Small intestine (tissue), 7 donors: ENCODE results near the gene KDM5C. TPM values are rescaled to one million over a fixed set of nuclear protein-coding genes. Genes with fewer than 3 reads are reported as not detected.
A peak's percentile ranks its signal among the peaks of the same experiment; 100 is the strongest.

Source experiments
- DNase-seq, 2 donors: peaks; one replicate each; pipeline versions ENCODE4 v3.0.0 to v3.0.0-alpha.2; 2013
- FAIRE-seq: peaks from 2 replicates; lab custom pipeline; 2012; peaks lifted over from hg19 to GRCh38; lab: Jason Lieb, UNC
- H3K27ac ChIP-seq, 3 donors: one replicate each; pipeline ENCODE4 v1.5.1; 2013; ENCODE audit warnings: low read length in 2 of 3, mild to moderate bottlenecking in 2 of 3, control low read depth in 1 of 3, inconsistent platforms in 1 of 3, low read depth in 1 of 3, moderate library complexity in 1 of 3
- H3K27me3 ChIP-seq, 3 donors: one replicate each; pipeline ENCODE4 v1.6.1; 2013; ENCODE audit warnings: low read length in 3 of 3, inconsistent platforms in 1 of 3; ENCODE audit not compliant: control insufficient read depth in 3 of 3, insufficient read depth in 3 of 3
- H3K36me3 ChIP-seq, 3 donors: one replicate each; pipeline ENCODE4 v1.6.1; 2013; ENCODE audit warnings: low read length in 3 of 3, inconsistent platforms in 1 of 3, low read depth in 1 of 3, mild to moderate bottlenecking in 1 of 3, moderate library complexity in 1 of 3; ENCODE audit not compliant: control insufficient read depth in 3 of 3, insufficient read depth in 2 of 3
- H3K4me1 ChIP-seq, 3 donors: one replicate each; pipeline ENCODE4 v1.6.1; 2013; ENCODE audit warnings: low read length in 2 of 3, inconsistent platforms in 1 of 3, low read depth in 1 of 3, mild to moderate bottlenecking in 1 of 3, moderate library complexity in 1 of 3; ENCODE audit not compliant: control insufficient read depth in 3 of 3, insufficient read depth in 2 of 3
- H3K4me3 ChIP-seq, 3 donors: one replicate each; pipeline ENCODE4 v1.5.1; 2013; ENCODE audit warnings: low read length in 3 of 3, control low read depth in 1 of 3, inconsistent platforms in 1 of 3, low read depth in 1 of 3, mild to moderate bottlenecking in 1 of 3, moderate library complexity in 1 of 3
- H3K9me3 ChIP-seq, 2 donors: one replicate each; pipeline ENCODE4 v1.6.1; 2013; ENCODE audit warnings: low read depth in 1 of 2, low read length in 1 of 2; ENCODE audit not compliant: control insufficient read depth in 2 of 2, insufficient read depth in 1 of 2
- WGBS, 3 donors: extraction: QIAGEN DNeasy Blood & Tissue Kit; methylation state at CpG; one replicate each; pipeline ENCODE4 v1.1.7; 2013; 5-methylcytosine and 5-hydroxymethylcytosine counted together
- polyA plus RNA-seq, 4 donors: library from polyadenylated mRNA; stranded (reverse) in 3 of 4; unstranded in 1 of 4; fragments of 200-250 nt in 3 of 4; fragments of 120-200 nt in 1 of 4; gene quantifications; one replicate each; pipeline versions ENCODE4 v1.2.1 to v1.2.3, GENCODE V29; 2013
- donor health status: healthy with polysubstance abuse.
- donor health status: control.
- donor health status: control.
- donor health status: Bipolar disorder and iron deficiency.
- donor health status: healthy.

The KDM5C gene
- polyA plus RNA-seq, 4 donors = 22.6 to 50.9 (median 26.4) TPM

- 83 to 90% (median 86%) methylated on average over 7 of the region's 7 CpGs for WGBS, 3 donors
- Histone ChIP-seq H3K4me3 (no peak overlapping the region), H3K4me1 (peaks cover 0 to 5% (median 0%) of the 10 kb centered on the region in 3 donors), H3K27ac (peak overlapping the region in 1 of 3 donors; percentile 4), H3K9me3 (no peaks in the 10 kb centered on the region), H3K36me3 (no peaks in the 10 kb centered on the region), H3K27me3 (no peaks in the 10 kb centered on the region)
- no peak for DNase-seq
- no peak for FAIRE-seq
These were observed 2.3 kb upstream of the KDM5C start for GRCh38 chrX:53227224-53227765.

GRCh38 chrX:53223955-53224859 is 800 bp downstream of the KDM5C start:
- no peaks in the 10 kb centered on the region for H3K9me3 ChIP-seq
- FAIRE-seq = no peak
- peak overlapping the region; percentile 85 to 97 (median 96) for H3K4me3 ChIP-seq
- peak overlapping the region; percentile 69 to 94 (median 78) for H3K27ac ChIP-seq
- peak; percentile 8 to 38 for DNase-seq
- H3K27me3 ChIP-seq = no peaks in the 10 kb centered on the region
- 0 to 2% (median 1%) methylated on average over 39 to 40 of the region's 40 CpGs for WGBS, 3 donors
- peaks cover 0 to 5% (median 2%) of the 10 kb centered on the region in 3 donors for H3K4me1 ChIP-seq
- H3K36me3 ChIP-seq = peaks cover 2 to 9% (median 3%) of the 10 kb centered on the region in 3 donors

- 42 to 61% (median 42%) methylated on average over 2 of the region's 2 CpGs for WGBS, 3 donors
- Histone ChIP-seq H3K36me3 (peaks cover 5 to 15% (median 6%) of the 10 kb centered on the region in 3 donors), H3K27me3 (no peaks in the 10 kb centered on the region), H3K9me3 (no peaks in the 10 kb centered on the region), H3K4me1 (peaks cover 0 to 5% (median 2%) of the 10 kb centered on the region in 3 donors), H3K27ac (no peak overlapping the region), H3K4me3 (peak overlapping the region in 2 of 3 donors; percentile 85 to 96)
- no peak for FAIRE-seq
- no peak for DNase-seq
These were observed 1.8 kb downstream of the KDM5C start for GRCh38 chrX:53223068-53223693.

GRCh38 chrX:53211391-53211978 is 13.5 kb downstream of the KDM5C start:
- Histone ChIP-seq H3K4me1 (no peaks in the 10 kb centered on the region), H3K27me3 (no peaks in the 10 kb centered on the region), H3K9me3 (no peaks in the 10 kb centered on the region), H3K4me3 (no peak overlapping the region), H3K27ac (no peak overlapping the region), H3K36me3 (peaks cover 7 to 50% (median 40%) of the 10 kb centered on the region in 3 donors)
- no peak for DNase-seq
- no peak for FAIRE-seq
- 92 to 97% (median 92%) methylated on average over 9 of the region's 9 CpGs for WGBS, 3 donors

GRCh38 chrX:53196678-53197077 is 28.3 kb downstream of the KDM5C start:
- H3K27me3 ChIP-seq = no peaks in the 10 kb centered on the region
- FAIRE-seq (no peak), DNase-seq (no peak)

GRCh38 chrX:53195401-53195800 is 29.6 kb downstream of the KDM5C start:
- DNase-seq = no peak
- H3K9me3 ChIP-seq = no peaks in the 10 kb centered on the region
- H3K4me1 ChIP-seq = no peaks in the 10 kb centered on the region
- peaks cover 19 to 67% (median 52%) of the 10 kb centered on the region in 3 donors for H3K36me3 ChIP-seq
- no peaks in the 10 kb centered on the region for H3K27me3 ChIP-seq
- WGBS, 3 donors = 88 to 100% (median 88%) methylated on average over 2 of the region's 2 CpGs
- no peak overlapping the region for H3K27ac ChIP-seq
- FAIRE-seq = no peak
- no peak overlapping the region for H3K4me3 ChIP-seq

More at GRCh38 chrX:53196678-53197077, 28.3 kb downstream of the KDM5C start:
- H3K4me1 ChIP-seq = no peaks in the 10 kb centered on the region
- 95 to 100% (median 99%) methylated on average over 10 to 12 of the region's 12 CpGs for WGBS, 3 donors
- no peaks in the 10 kb centered on the region for H3K9me3 ChIP-seq
- no peak overlapping the region for H3K4me3 ChIP-seq
- peaks cover 19 to 72% (median 60%) of the 10 kb centered on the region in 3 donors for H3K36me3 ChIP-seq
- H3K27ac ChIP-seq = no peak overlapping the region

GRCh38 chrX:53194308-53194707 is 30.7 kb downstream of the KDM5C start:
- H3K4me3 ChIP-seq = no peak overlapping the region
- FAIRE-seq (no peak), DNase-seq (no peak)
- H3K27me3 ChIP-seq = no peaks in the 10 kb centered on the region
- H3K27ac ChIP-seq = no peak overlapping the region
- peaks cover 19 to 63% (median 48%) of the 10 kb centered on the region in 3 donors for H3K36me3 ChIP-seq
- 96 to 98% (median 96%) methylated on average over 10 to 16 of the region's 16 CpGs for WGBS, 3 donors
- no peaks in the 10 kb centered on the region for H3K4me1 ChIP-seq
- no peaks in the 10 kb centered on the region for H3K9me3 ChIP-seq

GRCh38 chrX:53193093-53193492 is 31.9 kb downstream of the KDM5C start:
- Histone ChIP-seq H3K4me1 (no peaks in the 10 kb centered on the region), H3K4me3 (no peak overlapping the region), H3K27ac (no peak overlapping the region), H3K27me3 (no peaks in the 10 kb centered on the region), H3K36me3 (peaks cover 11 to 52% (median 37%) of the 10 kb centered on the region in 3 donors), H3K9me3 (no peaks in the 10 kb centered on the region)
- WGBS, 3 donors = 92 to 96% (median 94%) methylated on average over 15 to 16 of the region's 16 CpGs
- DNase-seq (no peak), FAIRE-seq (no peak)
